CD4-positive, alpha-beta T cell treated with Interleukin-10 for 1 hour (primary cell): ENCODE data around the gene ANKMY1.

Source experiments
- DNase-seq: peaks from one replicate; pipeline ENCODE4 v3.0.0-alpha.2; 2020

Gene ANKMY1

GRCh38 chr2:240579071-240579762 is 21.4 kb upstream of the ANKMY1 start:
- DNase-seq, result no peak

- DNase-seq, result no peak
Observed at GRCh38 chr2:240578488-240578887, 20.7 kb upstream of the ANKMY1 start.

DNA sequence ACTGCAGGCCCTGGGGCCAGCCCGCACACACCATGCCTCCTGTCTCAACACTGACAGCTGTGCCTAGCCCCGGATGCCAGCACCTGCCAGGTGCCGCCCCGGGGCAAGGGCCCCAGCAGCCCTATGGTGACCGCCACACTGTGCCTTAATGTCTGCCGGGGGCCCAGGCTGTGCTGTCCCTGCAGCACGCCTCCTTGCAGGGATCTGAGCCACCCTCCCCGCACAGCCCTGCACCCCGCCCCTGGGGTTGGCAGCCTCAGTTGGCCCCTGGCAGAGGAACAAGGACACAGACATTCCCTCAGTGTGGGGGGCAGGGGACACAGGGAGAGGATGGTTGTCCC is 20.3 kb upstream of the ANKMY1 start:
- no peak for DNase-seq

GRCh38 chr2:240577281-240578109 is 19.7 kb upstream of the ANKMY1 start:
- no peak for DNase-seq

DNA sequence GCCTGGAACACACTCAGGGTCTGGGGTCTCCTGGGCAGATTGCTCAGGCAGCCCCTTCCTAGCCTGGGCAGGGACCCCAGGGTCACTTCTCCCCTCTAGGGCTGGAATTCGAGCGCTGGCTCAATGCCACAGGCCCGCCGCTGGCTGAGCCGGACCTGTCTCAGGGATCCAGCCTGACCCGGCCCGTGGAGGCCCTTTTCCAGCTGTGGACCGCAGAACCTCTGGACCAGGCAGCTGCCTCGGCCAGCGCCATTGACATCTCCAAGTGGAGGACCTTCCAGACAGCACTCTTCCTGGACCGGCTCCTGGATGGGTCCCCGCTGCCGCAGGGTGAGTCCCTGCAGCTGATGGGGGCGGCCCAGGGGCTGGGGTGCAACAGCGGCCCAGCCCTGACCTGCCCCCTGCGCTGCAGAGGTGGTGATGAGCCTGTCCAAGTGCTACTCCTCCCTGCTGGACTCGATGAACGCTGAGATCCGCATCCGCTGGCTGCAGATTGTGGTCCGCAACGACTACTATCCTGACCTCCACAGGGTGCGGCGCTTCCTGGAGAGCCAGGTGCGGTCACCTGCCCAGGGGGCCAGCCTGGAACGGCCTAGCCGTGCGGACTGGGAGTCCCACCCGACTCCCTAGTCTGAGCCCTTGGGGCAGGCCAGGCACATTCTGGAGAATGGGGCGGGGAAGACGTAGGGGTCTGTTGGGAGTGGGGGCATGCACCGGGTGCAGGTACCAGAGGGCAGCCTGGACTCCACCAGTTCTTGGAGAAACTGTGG is 18.8 kb upstream of the ANKMY1 start:
- no peak for DNase-seq

DNA sequence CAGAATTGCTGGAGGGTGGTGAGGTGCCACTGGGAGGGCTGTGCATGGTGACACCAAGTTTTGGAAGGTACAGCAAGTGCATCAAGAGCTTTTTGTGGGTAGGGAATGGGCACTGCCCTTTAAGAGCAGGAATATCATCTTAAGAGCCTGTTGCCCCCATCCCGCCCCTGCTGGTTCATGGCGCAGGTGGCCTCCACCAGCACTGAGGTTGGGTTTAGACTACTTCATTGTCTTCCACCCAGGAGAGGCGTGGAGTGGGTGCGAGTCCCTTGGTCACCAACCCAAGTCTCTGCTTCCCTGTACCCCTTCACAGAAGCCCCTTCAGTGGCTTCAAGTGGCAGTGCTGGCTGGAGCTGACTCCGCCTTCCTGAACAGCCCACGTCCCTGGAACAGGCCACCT is 18.2 kb upstream of the ANKMY1 start:
- DNase-seq, result no peak

DNA sequence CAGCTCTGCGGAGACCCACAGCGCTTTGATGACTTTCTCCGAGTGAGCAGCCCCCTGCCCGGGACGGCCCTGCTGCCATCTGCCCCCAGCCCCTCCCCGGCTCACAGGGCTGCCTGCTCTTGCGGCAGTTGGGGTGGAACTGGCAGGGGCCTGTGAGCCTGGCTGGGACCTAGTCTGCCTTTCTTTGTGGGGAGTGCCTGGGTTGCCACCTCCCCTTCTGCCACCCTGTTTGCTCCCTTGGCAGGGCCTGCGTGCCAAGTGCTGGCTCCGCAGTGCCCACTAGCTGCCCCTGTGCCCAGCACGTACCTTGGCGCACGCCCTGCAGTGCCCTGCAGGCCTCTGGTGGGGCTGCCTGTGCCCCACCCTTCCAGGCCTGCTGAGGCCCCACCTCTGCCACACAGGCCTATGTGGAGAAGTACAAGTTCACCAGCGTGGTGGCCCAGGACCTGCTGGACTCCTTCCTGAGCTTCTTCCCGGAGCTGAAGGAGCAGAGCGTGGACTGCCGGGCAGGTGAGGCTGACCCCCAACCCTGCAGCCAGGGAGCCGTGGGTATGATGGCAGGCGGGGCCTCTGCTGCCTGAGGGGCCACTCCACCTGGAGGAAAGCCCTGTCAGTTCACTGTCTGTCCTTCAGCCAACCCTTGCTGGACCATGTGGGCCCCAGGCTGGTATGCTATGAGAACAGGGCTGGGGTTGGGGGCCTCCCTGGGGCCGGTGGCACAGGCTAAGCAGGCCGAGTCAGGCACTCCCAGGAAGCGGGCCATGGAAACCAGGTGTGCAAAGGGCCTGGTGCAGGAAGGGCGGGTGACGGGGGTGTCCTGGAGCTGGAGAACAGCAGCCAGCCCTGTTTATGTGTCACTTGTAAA is 17.5 kb upstream of the ANKMY1 start:
- DNase-seq, result no peak

GRCh38 chr2:240574386-240575100 is 16.8 kb upstream of the ANKMY1 start:
- DNase-seq, result no peak

DNA sequence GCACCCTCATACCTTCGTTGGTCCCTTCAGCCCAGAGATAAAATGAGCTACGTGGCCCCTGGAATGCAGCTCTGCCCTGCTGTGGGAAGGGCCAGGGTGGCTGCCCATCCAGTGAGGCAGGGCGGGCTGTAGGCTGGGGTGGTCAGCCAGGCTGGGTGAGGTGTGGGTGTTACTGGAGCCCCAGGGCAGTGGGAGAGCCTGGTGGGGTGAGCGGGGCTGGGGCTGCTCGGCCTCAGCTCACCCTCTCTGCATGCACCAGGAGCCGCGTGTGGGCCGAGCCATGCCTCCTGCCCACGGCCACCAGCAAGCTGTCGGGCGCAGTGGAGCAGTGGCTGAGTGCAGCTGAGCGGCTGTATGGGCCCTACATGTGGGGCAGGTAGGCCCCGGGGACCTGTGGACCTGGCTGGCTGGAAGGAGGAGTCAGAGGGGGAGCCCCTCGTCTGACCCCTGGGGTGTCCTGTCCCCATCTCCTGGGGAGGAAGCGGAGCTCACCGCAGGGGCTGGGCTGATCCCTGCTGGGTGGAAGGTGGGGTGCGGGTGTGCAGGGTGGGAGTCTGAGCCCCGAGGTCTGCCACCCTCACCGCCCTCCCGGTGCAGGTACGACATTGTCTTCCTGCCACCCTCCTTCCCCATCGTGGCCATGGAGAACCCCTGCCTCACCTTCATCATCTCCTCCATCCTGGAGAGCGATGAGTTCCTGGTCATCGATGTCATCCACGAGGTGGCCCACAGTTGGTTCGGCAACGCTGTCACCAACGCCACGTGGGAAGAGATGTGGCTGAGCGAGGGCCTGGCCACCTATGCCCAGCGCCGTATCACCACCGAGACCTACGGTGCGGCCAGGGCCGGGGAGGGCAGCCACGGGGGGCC is 16.0 kb upstream of the ANKMY1 start:
- DNase-seq, result no peak

- no peak for DNase-seq
Observed at GRCh38 chr2:240573071-240573515, 15.3 kb upstream of the ANKMY1 start.

GRCh38 chr2:240572141-240573031 is 14.6 kb upstream of the ANKMY1 start:
- DNase-seq, result no peak

DNA sequence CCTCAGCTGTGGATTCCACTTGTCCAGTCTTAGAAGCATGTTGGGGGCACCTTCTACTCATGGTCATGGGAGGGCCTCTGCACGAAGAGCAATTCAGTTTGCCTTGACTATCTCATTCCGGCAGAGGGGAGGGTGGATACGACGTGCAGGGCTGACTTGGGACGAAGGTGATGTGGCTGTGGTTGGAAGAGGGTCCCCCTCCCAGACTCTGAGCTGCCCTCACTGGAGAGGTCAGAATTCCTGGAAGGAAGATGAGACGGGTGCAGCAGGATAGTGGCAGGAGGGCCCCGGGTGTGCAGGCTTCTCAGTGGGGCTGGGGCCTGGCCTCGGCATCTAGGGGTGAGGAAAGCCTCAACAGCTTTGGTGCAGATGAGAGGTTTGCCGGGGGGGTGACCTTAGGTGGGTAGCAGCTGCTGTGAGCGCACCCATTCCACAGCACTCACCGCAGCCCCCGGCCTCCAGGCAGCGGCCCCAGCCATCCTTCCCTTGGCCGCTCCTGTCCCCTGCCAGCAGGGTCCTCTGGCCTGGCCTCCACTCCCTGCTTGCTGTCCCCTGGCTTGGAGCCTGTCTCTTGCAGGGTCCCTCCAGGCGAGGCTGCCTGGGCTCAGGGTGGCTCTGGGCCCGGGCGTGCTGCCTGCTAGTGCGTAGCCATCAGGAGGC is 13.7 kb upstream of the ANKMY1 start:
- DNase-seq, result no peak

GRCh38 chr2:240570531-240571313 is 12.9 kb upstream of the ANKMY1 start:
- no peak for DNase-seq

GRCh38 chr2:240569998-240570530 is 12.3 kb upstream of the ANKMY1 start:
- DNase-seq, result no peak

GRCh38 chr2:240569523-240569997 is 11.8 kb upstream of the ANKMY1 start:
- no peak for DNase-seq

DNA sequence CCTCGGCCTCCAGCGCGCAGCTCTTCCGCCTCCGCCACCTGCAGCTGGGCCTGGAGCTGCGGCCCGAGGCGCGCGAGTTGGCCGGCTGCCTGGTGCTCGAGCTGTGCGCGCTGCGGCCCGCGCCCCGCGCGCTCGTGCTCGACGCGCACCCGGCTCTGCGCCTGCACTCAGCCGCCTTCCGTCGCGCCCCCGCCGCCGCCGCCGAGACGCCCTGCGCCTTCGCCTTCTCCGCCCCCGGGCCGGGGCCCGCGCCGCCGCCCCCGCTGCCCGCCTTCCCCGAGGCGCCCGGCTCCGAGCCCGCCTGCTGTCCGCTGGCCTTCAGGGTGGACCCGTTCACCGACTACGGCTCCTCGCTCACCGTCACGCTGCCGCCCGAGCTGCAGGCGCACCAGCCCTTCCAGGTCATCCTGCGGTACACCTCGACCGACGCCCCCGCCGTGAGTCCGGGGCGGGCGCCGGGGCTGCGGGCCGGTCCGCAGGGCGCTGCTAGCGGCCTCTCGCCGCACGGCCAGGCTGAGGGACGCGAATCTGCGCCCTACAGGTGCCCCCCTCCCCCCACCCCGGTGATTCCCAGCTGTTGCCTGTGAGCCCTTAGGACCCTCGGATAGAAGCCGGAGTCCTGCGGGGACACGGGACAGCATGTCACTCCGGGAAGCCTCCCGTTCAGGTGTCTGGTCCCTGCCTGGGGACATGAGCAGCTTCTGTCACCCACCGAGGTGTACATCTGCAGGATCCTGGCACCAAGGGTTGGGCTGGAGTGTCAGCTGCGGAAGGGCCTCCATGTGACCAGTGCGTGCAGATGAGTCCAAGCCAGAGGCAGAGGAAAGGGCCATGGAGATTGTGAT is 11.1 kb upstream of the ANKMY1 start:
- DNase-seq, result no peak
